ENCODE measurements around the gene ELFN1. TPM values are rescaled to one million over a fixed set of nuclear protein-coding genes. Genes with fewer than 3 reads are reported as not detected.

Gene ELFN1
- total and polyA plus RNA-seq, 2 donors (not counting 3 experiments of a cell fraction or from before 2014, with no cell fraction given) = 0.37 to 1.0 TPM

- dilution Hi-C loops (cut with MboI; ENCODE audit: extremely low pct_ligation_motif_present, low sequenced_read_pairs) (no loop called here), intact Hi-C loops (cut with micrococcal nuclease) (no loop called here)
- FAIRE-seq (no peak), DNase-seq (ENCODE audit: low read depth, low spot score) (no peak)
- no TSS peak for BruUV-seq (replicated peaks)
- no peak overlapping the region for H3K4me2 ChIP-seq (ENCODE audit: insufficient read depth, low read length)
- no peak for TF ChIP-seq MAX (IDR thresholded peaks at IDR 0.05; ENCODE audit: insufficient read depth, insufficient read length)
- no peak for TF ChIP-seq MYC (IDR thresholded peaks at IDR 0.05; ENCODE audit: low read depth, low read length)
- no peak for TF ChIP-seq FOS (IDR thresholded peaks at IDR 0.05; ENCODE audit: borderline replicate concordance, insufficient read depth, low read length)
- no peak for TF ChIP-seq POLR2AphosphoS5 (IDR thresholded peaks at IDR 0.05; ENCODE audit: insufficient read depth, low read depth, low read length)
- H3K4me3 ChIP-seq (replicated peaks in 1 of 3; ENCODE audit: insufficient read depth in 1 of 3, low read depth in 1 of 3, low read length in 3 of 3) = no peak overlapping the region
- H3K36me3 ChIP-seq (ENCODE audit: control insufficient read depth in 2 of 2, extremely low read depth in 1 of 2, insufficient read depth in 2 of 2, low read length in 2 of 2) = no peaks in the 10 kb centered on the region
- H3K9me1 ChIP-seq (replicated peaks; ENCODE audit: control insufficient read depth, extremely low read depth, insufficient read depth, low read length) = no peaks in the 10 kb centered on the region
- no peaks in the 10 kb centered on the region for H3K79me2 ChIP-seq (ENCODE audit: control insufficient read depth, insufficient read depth, low read length)
- H3K27me3 ChIP-seq (ENCODE audit: control insufficient read depth in 2 of 2, insufficient read depth in 2 of 2, low read length in 2 of 2) = no peaks in the 10 kb centered on the region
- no peak overlapping the region for H2AFZ ChIP-seq (ENCODE audit: low read depth, low read length)
- no peak overlapping the region for H3K27ac ChIP-seq (ENCODE audit: insufficient read depth, low read depth, low read length)
- CTCF ChIA-PET = no interaction called here
- H3K4me1 ChIP-seq (ENCODE audit: control insufficient read depth, extremely low read depth, insufficient read depth, low read length) = no peaks in the 10 kb centered on the region
- H3K9me3 ChIP-seq (replicated peaks; ENCODE audit: control insufficient read depth, insufficient read depth, low read length) = no peaks in the 10 kb centered on the region
- no peak overlapping the region for H3K9ac ChIP-seq (replicated peaks; ENCODE audit: extremely low read depth, insufficient read depth, low read length)
- POLR2A ChIA-PET = no interaction called here
- H4K20me1 ChIP-seq (replicated peaks; ENCODE audit: control insufficient read depth, extremely low read depth, insufficient read depth, low read length) = no peaks in the 10 kb centered on the region
These were observed 30.4 kb upstream of the ELFN1 start for GRCh38 chr7:1639532-1640175.

- no peaks in the 10 kb centered on the region for H3K79me2 ChIP-seq (ENCODE audit: control insufficient read depth, insufficient read depth, low read length)
- ChIA-PET CTCF (interaction anchor here (0.8 kb wide), 1 partner anchor 31 kb away, joined by 3 read pairs; no protein-coding TSS in a partner anchor), POLR2A (no interaction called here)
- intact Hi-C loops (cut with micrococcal nuclease) (no loop called here), dilution Hi-C loops (cut with MboI; ENCODE audit: extremely low pct_ligation_motif_present, low sequenced_read_pairs) (no loop called here)
- H3K9me1 ChIP-seq (replicated peaks; ENCODE audit: control insufficient read depth, extremely low read depth, insufficient read depth, low read length) = no peaks in the 10 kb centered on the region
- H3K27ac ChIP-seq (ENCODE audit: insufficient read depth, low read depth, low read length) = no peak overlapping the region
- H3K9ac ChIP-seq (replicated peaks; ENCODE audit: extremely low read depth, insufficient read depth, low read length) = no peak overlapping the region
- no peak overlapping the region for H2AFZ ChIP-seq (ENCODE audit: low read depth, low read length)
- no peak overlapping the region for H3K4me3 ChIP-seq (replicated peaks in 1 of 3; ENCODE audit: insufficient read depth in 1 of 3, low read depth in 1 of 3, low read length in 3 of 3)
- H3K4me1 ChIP-seq (ENCODE audit: control insufficient read depth, extremely low read depth, insufficient read depth, low read length) = no peaks in the 10 kb centered on the region
- no peak overlapping the region for H3K4me2 ChIP-seq (ENCODE audit: insufficient read depth, low read length)
- no peaks in the 10 kb centered on the region for H3K36me3 ChIP-seq (ENCODE audit: control insufficient read depth in 2 of 2, extremely low read depth in 1 of 2, insufficient read depth in 2 of 2, low read length in 2 of 2)
- H3K27me3 ChIP-seq (ENCODE audit: control insufficient read depth in 2 of 2, insufficient read depth in 2 of 2, low read length in 2 of 2) = no peaks in the 10 kb centered on the region
- H3K9me3 ChIP-seq (replicated peaks; ENCODE audit: control insufficient read depth, insufficient read depth, low read length) = no peaks in the 10 kb centered on the region
- FAIRE-seq = no peak
- TF ChIP-seq CTCF (IDR thresholded peaks at IDR 0.05; ENCODE audit: extremely low read depth in 1 of 2, insufficient read depth in 1 of 2, low read depth in 1 of 2, low read length in 2 of 2) (no peak), EZH2 (IDR thresholded peaks at IDR 0.05; ENCODE audit: borderline replicate concordance, low read depth, low read length, severe bottlenecking) (no peak), POLR2AphosphoS5 (IDR thresholded peaks at IDR 0.05; ENCODE audit: insufficient read depth, low read depth, low read length) (no peak), JUN (IDR thresholded peaks at IDR 0.05; ENCODE audit: borderline replicate concordance, insufficient read depth, insufficient read length, low read depth) (no peak), POLR2A (IDR thresholded peaks at IDR 0.05; ENCODE audit: low read depth, low read length) (no peak)
- H4K20me1 ChIP-seq (replicated peaks; ENCODE audit: control insufficient read depth, extremely low read depth, insufficient read depth, low read length) = no peaks in the 10 kb centered on the region
- no peak for DNase-seq (ENCODE audit: low read depth, low spot score)
- BruUV-seq (replicated peaks) = no TSS peak
These were observed 29.5 kb upstream of the ELFN1 start for GRCh38 chr7:1640376-1641172.

Data from endothelial cell of umbilical vein (primary cell).